Hippocampal formation (tissue), 2 donors: ENCODE results near the gene ZNF142.

ENCODE experiments used
- DNase-seq, 2 donors: peaks; one replicate each; lab custom pipeline; 2025; lab: John Stamatoyannopoulos, UW

The ZNF142 gene, protein sequence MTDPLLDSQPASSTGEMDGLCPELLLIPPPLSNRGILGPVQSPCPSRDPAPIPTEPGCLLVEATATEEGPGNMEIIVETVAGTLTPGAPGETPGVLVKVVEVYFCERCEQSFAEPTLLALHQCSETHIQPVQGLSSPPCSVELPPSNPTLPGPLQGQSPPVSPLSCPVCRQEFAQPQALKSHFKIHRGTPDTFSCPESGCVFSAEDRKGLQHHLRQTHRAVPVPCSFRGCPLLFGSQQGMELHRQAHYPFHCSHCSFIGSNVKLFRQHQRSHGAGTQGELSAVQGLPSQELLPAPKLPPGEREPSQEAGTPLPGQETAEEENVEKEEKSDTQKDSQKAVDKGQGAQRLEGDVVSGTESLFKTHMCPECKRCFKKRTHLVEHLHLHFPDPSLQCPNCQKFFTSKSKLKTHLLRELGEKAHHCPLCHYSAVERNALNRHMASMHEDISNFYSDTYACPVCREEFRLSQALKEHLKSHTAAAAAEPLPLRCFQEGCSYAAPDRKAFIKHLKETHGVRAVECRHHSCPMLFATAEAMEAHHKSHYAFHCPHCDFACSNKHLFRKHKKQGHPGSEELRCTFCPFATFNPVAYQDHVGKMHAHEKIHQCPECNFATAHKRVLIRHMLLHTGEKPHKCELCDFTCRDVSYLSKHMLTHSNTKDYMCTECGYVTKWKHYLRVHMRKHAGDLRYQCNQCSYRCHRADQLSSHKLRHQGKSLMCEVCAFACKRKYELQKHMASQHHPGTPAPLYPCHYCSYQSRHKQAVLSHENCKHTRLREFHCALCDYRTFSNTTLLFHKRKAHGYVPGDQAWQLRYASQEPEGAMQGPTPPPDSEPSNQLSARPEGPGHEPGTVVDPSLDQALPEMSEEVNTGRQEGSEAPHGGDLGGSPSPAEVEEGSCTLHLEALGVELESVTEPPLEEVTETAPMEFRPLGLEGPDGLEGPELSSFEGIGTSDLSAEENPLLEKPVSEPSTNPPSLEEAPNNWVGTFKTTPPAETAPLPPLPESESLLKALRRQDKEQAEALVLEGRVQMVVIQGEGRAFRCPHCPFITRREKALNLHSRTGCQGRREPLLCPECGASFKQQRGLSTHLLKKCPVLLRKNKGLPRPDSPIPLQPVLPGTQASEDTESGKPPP (N-terminal part only)

GRCh38 chr2:218659258-218659987, at the start of gene ZNF142, which contains the start of gene BCS1L:
Gene ZNF142 (minus strand): TSS chr2:218659623. CDS start chr2:218656429, 3,194 bp downstream.
Gene BCS1L (plus strand): TSS chr2:218659683. CDS start chr2:218660988, 1,305 bp downstream.
- DNase-seq: peak; percentile 87 to 90

- no peak for DNase-seq
Measured at GRCh38 chr2:218708086-218708485, 48.7 kb upstream of the ZNF142 start.

- no peak for DNase-seq
Measured at GRCh38 chr2:218703341-218703740, 43.9 kb upstream of the ZNF142 start.

DNA sequence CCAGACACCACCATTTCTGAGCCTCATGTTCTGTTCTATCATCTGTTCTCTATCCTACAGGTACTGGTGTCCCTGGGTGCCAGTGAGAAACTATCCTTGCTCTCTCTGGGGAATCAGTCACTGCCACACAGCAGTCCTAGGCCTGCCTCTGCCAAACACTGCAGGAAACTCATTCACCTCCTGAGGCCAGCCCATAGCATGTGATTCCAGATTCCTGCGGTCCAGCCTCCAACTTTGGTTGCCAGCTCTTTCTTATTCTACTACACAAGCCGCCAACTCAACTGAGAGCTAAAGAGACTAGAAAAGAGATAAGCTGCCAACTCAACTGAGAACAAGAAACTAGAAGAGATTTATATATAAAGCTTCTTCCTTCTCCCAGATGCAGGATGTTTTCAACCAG, 42.4 kb upstream of the ZNF142 start:
- peak in 1 of 2 donors; percentile 32 for DNase-seq

- no peak for DNase-seq
Measured at GRCh38 chr2:218698885-218699284, 39.5 kb upstream of the ZNF142 start.

- no peak for DNase-seq
Measured at GRCh38 chr2:218694405-218695145, 35.2 kb upstream of the ZNF142 start.

GRCh38 chr2:218691234-218691633, 31.8 kb upstream of the ZNF142 start:
- DNase-seq: no peak

DNA sequence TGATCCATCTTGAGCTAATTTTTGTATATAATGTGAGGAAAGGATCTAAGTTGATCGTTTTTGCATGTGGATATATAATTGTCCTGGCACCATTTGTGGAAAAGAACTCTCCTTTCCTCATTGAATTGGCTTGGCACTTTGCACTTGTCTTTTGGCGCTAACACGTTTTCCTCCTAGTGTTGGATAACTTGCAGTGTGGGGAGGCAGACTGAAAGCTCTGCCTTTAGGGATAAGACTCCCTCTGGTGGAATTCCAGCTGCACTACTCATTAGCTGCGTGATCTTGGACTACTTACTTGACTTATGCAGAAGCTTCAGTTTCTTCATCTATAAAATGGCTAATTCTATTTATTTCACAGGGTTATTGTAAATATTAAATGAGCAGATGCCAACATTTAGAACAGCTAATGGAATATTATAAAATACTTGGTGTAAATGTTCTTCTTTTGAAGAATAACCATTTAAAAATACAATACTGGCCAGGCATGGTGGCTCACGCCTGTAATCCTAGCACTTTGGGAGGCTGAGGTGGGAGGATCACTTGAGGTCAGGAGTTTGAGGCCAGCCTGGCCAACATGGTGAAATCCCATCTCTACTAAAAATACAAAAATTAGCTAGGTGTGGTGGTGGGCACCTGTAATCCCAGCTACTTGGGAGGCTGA, 28.1 kb upstream of the ZNF142 start:
- peak in 1 of 2 donors; percentile 85 for DNase-seq

DNA sequence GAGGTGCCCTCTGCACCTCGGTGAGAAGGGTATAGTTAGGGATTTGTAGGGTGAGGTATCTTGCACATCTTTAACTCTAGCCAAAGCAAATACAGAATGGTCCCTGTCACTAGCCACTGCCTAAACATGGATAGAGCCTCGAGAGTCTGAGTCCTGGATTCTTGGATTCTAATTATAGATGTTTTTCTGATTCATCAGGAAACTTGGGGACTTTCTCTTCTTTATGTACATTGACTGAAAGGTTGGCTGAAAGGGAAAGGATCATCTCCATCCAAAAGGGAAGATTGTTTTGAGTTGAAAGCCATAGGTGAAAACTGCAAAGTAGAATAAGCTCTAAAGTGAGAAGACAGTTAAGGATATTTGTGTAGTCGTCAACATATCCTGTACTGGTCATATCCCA, 20.6 kb upstream of the ZNF142 start:
- no peak for DNase-seq

DNA sequence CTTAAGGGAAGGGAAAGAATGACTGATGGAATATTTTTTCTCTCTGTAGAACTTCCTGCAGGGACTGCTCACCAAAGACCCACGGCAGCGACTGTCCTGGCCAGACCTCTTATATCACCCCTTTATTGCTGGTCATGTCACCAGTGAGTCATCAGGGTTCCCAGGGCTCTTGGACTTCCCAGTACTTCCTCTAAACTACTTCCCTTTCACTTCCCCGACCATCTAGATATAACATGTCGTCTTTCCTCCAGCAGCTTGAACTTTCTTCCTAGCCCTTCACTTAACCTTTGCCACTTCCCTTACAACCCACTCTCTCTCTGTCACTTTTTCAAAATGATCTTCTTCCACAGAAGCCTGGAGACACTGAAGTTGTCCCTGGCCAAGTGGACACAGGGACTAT, 19.7 kb upstream of the ZNF142 start:
- no peak for DNase-seq

- DNase-seq: peak; percentile 81 to 82
Measured at GRCh38 chr2:218671654-218672566, 12.5 kb upstream of the ZNF142 start, which contains the start of the genes RNF25 and STK36. Gene RNF25 (minus strand): TSS chr2:218672002. CDS start chr2:218671970, 32 bp downstream. Gene STK36 (plus strand): TSS chr2:218672086. CDS start chr2:218672830, 744 bp downstream.

DNA sequence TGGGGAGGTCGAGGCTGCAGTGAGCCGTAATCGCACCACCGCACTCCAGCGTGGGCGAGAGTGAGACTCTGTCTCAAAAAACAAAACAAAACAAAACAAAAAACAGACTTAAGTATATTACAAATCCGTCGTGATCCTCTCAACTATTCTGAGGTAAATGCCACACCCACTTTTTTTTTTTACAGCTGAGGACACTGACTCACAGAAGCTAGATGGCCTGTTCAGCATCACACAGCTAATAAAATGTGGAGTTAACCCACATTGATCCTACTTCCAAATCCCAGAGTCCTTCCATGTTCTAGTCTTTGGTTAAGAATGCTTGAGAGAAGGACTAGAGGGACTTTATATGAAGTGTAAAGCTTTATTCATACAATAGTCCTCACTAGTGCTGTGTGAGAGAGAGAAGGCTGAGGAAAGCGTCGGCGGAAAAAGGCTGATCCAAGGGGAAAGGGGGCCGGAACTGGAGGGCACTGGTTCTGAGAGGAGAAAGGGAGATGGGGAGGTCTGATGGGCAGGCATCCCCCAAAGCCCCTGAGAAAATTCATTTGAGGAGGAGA, 11.8 kb upstream of the ZNF142 start:
- no peak for DNase-seq

DNA sequence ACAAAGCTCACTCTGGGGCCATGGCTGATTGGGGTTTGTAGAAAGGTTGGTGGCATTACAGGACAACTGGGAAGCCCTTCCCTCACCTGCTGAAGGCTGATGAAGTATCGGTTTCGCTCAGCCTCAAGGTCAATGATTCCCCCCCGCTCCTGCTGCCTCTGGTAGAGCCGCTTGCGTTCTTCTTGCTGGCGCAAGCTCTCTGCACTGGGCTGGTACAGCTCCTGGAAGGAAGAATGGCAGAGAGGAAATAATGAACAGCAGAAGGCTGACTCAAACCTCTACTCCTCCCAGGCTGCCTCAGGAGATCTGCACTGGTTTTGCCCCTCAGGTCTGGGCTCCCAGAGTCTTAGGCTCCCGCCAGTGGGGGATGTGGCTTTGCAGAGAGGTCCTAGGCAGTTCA, 5.2 kb upstream of the ZNF142 start:
- no peak for DNase-seq

DNA sequence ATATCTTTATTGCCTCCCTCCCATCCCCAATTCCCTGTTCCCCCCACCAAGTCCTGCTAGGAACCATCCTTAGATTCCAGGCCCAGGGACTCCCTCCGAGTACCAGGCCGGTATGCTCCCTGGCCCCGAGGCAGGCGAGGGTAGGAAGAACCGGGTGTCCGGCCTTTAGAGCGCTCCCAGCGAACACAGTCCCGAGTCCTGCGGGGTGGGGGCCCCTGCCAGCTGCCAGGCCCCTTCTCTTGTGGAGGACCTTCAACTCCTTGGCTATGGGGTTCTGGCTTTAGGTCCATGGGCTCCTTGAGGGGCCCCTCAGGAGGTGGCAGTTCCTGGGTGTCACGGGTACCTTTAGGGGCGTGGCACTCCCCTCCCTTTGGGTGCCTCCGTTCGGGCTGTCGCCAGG, 4.5 kb upstream of the ZNF142 start:
- no peak for DNase-seq

DNA sequence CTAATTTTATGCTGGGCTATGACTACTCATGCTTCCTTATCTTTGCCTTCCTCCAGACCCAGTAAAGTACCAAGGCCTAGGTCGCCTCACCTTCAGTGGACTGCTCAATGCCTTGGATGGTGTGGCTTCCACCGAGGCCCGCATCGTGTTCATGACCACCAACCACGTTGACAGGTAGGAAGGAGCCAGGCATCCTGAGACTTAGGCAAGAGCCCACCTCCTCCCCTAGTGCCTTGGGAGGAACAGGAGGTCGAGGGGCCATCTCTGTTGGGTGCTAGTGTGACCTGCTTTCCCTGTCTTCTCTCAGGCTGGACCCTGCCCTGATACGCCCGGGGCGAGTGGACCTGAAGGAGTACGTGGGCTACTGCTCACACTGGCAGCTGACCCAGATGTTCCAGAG, 3.4 kb upstream of the ZNF142 start:
- no peak for DNase-seq

- no peak for DNase-seq
Measured at GRCh38 chr2:218662377-218662776, 3.0 kb upstream of the ZNF142 start.

DNA sequence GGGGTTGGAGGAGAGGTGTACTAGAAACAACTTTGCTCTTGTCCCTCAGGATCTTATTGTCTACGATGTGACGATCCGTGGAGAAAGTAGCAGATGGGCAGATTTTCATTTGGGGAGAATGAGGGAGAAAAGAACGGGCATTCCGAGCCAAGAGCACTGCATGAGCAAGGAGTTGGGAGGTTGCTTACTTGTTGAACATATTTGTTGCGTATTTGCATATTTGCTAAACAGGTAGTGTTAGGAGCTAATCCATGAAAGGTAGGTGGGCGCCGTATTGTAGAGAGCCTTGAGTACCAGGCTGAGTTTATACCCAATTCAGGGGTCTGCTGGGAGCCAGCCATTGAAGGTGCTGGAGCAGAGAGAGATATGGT, 550 bp upstream of the ZNF142 start:
- DNase-seq: no peak

GRCh38 chr2:218658671-218659257, 659 bp downstream of the ZNF142 start:
- no peak for DNase-seq
